ENCODE results near the gene ENTPD5.
"Not testable (repeated sequence)": the region's sequence is repeated elsewhere in the genome, so short reads cannot be mapped to it uniquely, and the experiment has no call there.

The ENTPD5 gene

GRCh38 chr14:74018586-74019407 is at the start of gene ENTPD5, which contains the start of gene BBOF1:
Gene ENTPD5, minus strand, starts transcription at chr14:74019288. Its CDS starts 31,186 bp downstream, at chr14:73988102.
Gene BBOF1, plus strand, starts transcription at chr14:74019349. Its CDS starts 130 bp downstream, at chr14:74019479.
- peak; percentile 26 for DNase-seq

GRCh38 chr14:74065746-74066575 is 46.9 kb upstream of the ENTPD5 start:
- DNase-seq, result no peak

- DNase-seq, result no peak
Observed at GRCh38 chr14:74064883-74065282, 45.8 kb upstream of the ENTPD5 start.

GRCh38 chr14:74064426-74064825 is 45.3 kb upstream of the ENTPD5 start:
- DNase-seq, result no peak

GRCh38 chr14:74062809-74063150 is 43.7 kb upstream of the ENTPD5 start:
- no peak for DNase-seq

- no peak for DNase-seq
Observed at GRCh38 chr14:74049876-74050495, 30.9 kb upstream of the ENTPD5 start.

- DNase-seq, result no peak
Observed at GRCh38 chr14:74048281-74048680, 29.2 kb upstream of the ENTPD5 start.

- no peak for DNase-seq
Observed at GRCh38 chr14:74045522-74045921, 26.4 kb upstream of the ENTPD5 start.

- DNase-seq, result no peak
Observed at GRCh38 chr14:74042296-74042695, 23.2 kb upstream of the ENTPD5 start.

- DNase-seq, result peak; percentile 54
Observed at GRCh38 chr14:74038020-74038859, 19.2 kb upstream of the ENTPD5 start.

- DNase-seq, result no peak
Observed at GRCh38 chr14:74035556-74035955, 16.5 kb upstream of the ENTPD5 start.

GRCh38 chr14:74034572-74034971 is 15.5 kb upstream of the ENTPD5 start:
- no peak for DNase-seq

- DNase-seq, result no peak
Observed at GRCh38 chr14:74029136-74029535, 10.0 kb upstream of the ENTPD5 start.

GRCh38 chr14:74022346-74022745 is 3.3 kb upstream of the ENTPD5 start:
- no peak for DNase-seq

- no peak for DNase-seq
Observed at GRCh38 chr14:74019408-74020137, 485 bp upstream of the ENTPD5 start.

- no peak for DNase-seq
Observed at GRCh38 chr14:74018174-74018585, 908 bp downstream of the ENTPD5 start.

GRCh38 chr14:74015963-74016362 is 3.1 kb downstream of the ENTPD5 start:
- no peak for DNase-seq

- no peak for DNase-seq
Observed at GRCh38 chr14:74015176-74015575, 3.9 kb downstream of the ENTPD5 start.

- DNase-seq, result no peak
Observed at GRCh38 chr14:74014299-74014698, 4.8 kb downstream of the ENTPD5 start.

GRCh38 chr14:74008843-74009499 is 10.1 kb downstream of the ENTPD5 start:
- DNase-seq, result no peak

- not testable (repeated sequence) for DNase-seq
Observed at GRCh38 chr14:74005664-74006063, 13.4 kb downstream of the ENTPD5 start.

Measured in NCI-H2081 treated with DMSO at 0.1 percent for 48 hours (cell line).